Mesendoderm (in vitro differentiated cells): ENCODE results near the gene GARIN5B.
A peak's percentile ranks its signal among the peaks of the same experiment; 100 is the strongest.

Experiments
- DNase-seq: peaks from one replicate; pipeline ENCODE4 v3.0.0; 2013
- H2AK5ac ChIP-seq: 2 replicates; pipeline ENCODE4 v1.6.1; 2013; ENCODE audit warnings: low read length, inconsistent platforms
- H2BK120ac ChIP-seq: 2 replicates; pipeline ENCODE4 v1.6.1; 2013; ENCODE audit warnings: low read depth, mild to moderate bottlenecking, low read length, moderate library complexity, mixed read lengths
- H2BK15ac ChIP-seq: replicated peaks from 2 replicates; pipeline ENCODE4 v1.6.1; 2013; ENCODE audit warnings: low read depth, mild to moderate bottlenecking, moderate library complexity
- H2BK5ac ChIP-seq: 2 replicates; pipeline ENCODE4 v1.6.1; 2013; ENCODE audit warnings: low read length, inconsistent platforms
- H3K18ac ChIP-seq: 2 replicates; pipeline ENCODE4 v1.6.1; 2013; ENCODE audit warnings: mild to moderate bottlenecking, low read length, mixed read lengths
- H3K23ac ChIP-seq: one replicate; pipeline ENCODE4 v1.6.1; 2013; ENCODE audit warnings: low read length
- H3K27ac ChIP-seq: 2 replicates; pipeline ENCODE4 v1.5.1; 2013; ENCODE audit warnings: low read depth, mild to moderate bottlenecking, inconsistent platforms, low read length, moderate library complexity
- H3K27me3 ChIP-seq: 2 replicates; pipeline ENCODE4 v1.6.1; 2013; ENCODE audit warnings: low read length, control low read depth, mild to moderate bottlenecking, inconsistent platforms; ENCODE audit not compliant: insufficient read depth, poor library complexity
- H3K36me3 ChIP-seq: 2 replicates; pipeline ENCODE4 v1.6.1; 2013; ENCODE audit warnings: low read length, inconsistent platforms; ENCODE audit not compliant: control insufficient read depth, insufficient read depth
- H3K4ac ChIP-seq: one replicate; pipeline ENCODE4 v1.6.1; 2013; ENCODE audit warnings: low read depth, mild to moderate bottlenecking, low read length, moderate library complexity
- H3K4me1 ChIP-seq: 2 replicates; pipeline ENCODE4 v1.6.1; 2013; ENCODE audit warnings: low read depth, low read length, inconsistent platforms; ENCODE audit not compliant: control insufficient read depth
- H3K4me2 ChIP-seq: 2 replicates; pipeline ENCODE4 v1.6.1; 2013; ENCODE audit warnings: low read length
- H3K4me3 ChIP-seq: 2 replicates; pipeline ENCODE4 v1.5.1; 2013; ENCODE audit warnings: mild to moderate bottlenecking, low read length
- H3K56ac ChIP-seq: one replicate; pipeline ENCODE4 v1.6.1; 2013; ENCODE audit warnings: low read length
- H3K79me1 ChIP-seq: 2 replicates; pipeline ENCODE4 v1.6.1; 2013; ENCODE audit warnings: low read length, inconsistent platforms
- H3K79me2 ChIP-seq: 2 replicates; pipeline ENCODE4 v1.6.1; 2013; ENCODE audit warnings: mild to moderate bottlenecking, low read length; ENCODE audit not compliant: control insufficient read depth, insufficient read depth
- H3K9ac ChIP-seq: 2 replicates; pipeline ENCODE4 v1.6.1; 2013; ENCODE audit warnings: low read length, inconsistent platforms
- H4K5ac ChIP-seq: one replicate; pipeline ENCODE4 v1.6.1; 2013; ENCODE audit warnings: low read length
- H4K8ac ChIP-seq: one replicate; pipeline ENCODE4 v1.6.1; 2013; ENCODE audit warnings: low read depth, mild to moderate bottlenecking, control low read depth, low read length, moderate library complexity
- WGBS: extraction: QIAGEN DNeasy Blood & Tissue Kit; methylation state at CpG from one replicate; pipeline ENCODE4 v1.1.7; 2013; ENCODE audit warnings: low lambda C conversion rate, missing lambda C conversion rate; ENCODE audit not compliant: insufficient coverage; ENCODE audit errors: extremely low coverage; 5-methylcytosine and 5-hydroxymethylcytosine counted together

GARIN5B gene

DNA sequence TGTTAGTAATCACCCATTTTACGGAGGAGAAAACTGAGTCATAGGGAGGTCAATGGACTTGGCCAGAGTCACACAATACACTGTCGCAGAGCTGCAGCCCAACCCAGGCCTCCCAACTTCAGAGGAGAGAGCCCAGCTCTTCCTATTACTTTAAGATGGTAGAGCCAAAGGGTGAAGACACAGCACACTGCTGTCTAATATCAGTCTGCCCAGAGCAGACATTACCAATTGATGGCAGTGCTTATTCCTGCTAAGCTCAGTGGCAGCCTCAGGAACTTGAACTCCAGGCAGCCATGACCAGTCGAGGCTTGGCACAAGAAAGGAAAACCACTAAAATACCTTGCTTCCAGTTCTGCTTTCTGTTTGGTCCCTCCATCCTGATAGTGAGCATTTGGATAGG lies 56.3 kb downstream of the GARIN5B start:
- Histone ChIP-seq H4K8ac (no peak overlapping the region), H3K4ac (no peak overlapping the region), H3K27ac (no peak overlapping the region), H2BK120ac (no peak overlapping the region), H2BK5ac (no peak overlapping the region), H3K27me3 (no peaks in the 10 kb centered on the region), H3K79me1 (no peaks in the 10 kb centered on the region), H2AK5ac (no peak overlapping the region), H3K56ac (no peak overlapping the region), H3K79me2 (no peaks in the 10 kb centered on the region), H3K4me1 (no peaks in the 10 kb centered on the region), H3K4me2 (no peak overlapping the region), H3K36me3 (peaks cover 11% of the 10 kb centered on the region), H2BK15ac (no peak overlapping the region), H4K5ac (no peak overlapping the region), H3K9ac (no peak overlapping the region), H3K18ac (no peak overlapping the region), H3K23ac (no peak overlapping the region), H3K4me3 (no peak overlapping the region)
- no peak for DNase-seq
- no CpG with 5 or more reads among the region's 3 CpGs for WGBS

DNA sequence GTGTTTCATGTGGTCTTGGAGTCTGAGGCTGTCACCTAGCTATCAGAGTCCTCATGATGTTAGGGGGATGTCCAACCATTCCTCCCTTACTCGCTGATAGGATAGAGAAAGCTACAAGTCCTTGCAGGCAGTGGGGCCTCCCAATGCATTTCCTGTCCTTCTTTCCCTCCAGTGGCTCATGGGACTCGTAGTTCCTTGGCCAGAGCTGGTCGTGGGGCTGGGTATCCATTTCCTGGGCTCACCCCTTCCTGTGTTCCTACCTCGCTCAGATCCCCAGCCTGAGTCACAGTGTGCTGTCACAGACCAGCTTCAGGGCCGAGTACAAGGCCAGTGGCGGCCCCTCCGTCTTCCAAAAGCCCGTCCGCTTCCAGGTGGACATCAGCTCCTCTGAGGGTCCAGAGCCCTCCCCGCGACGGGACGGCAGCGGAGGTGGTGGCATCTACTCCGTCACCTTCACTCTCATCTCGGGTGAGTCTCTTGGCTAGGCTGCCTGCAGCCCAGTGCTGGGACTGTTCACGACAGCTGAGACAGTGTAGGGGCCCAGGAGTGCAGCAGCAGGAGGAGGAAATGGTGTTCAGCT lies 57.0 kb downstream of the GARIN5B start:
- Histone ChIP-seq H4K5ac (no peak overlapping the region), H3K23ac (no peak overlapping the region), H3K56ac (no peak overlapping the region), H3K27ac (no peak overlapping the region), H3K4me2 (no peak overlapping the region), H4K8ac (no peak overlapping the region), H3K36me3 (peaks cover 11% of the 10 kb centered on the region), H3K79me2 (no peaks in the 10 kb centered on the region), H2AK5ac (no peak overlapping the region), H3K4ac (no peak overlapping the region), H2BK15ac (no peak overlapping the region), H2BK5ac (no peak overlapping the region), H3K4me3 (no peak overlapping the region), H3K4me1 (peaks cover 2% of the 10 kb centered on the region), H3K27me3 (no peaks in the 10 kb centered on the region), H3K79me1 (no peaks in the 10 kb centered on the region), H3K18ac (no peak overlapping the region), H3K9ac (no peak overlapping the region), H2BK120ac (no peak overlapping the region)
- WGBS, result no CpG with 5 or more reads among the region's 17 CpGs
- DNase-seq, result peak; percentile 53

DNA sequence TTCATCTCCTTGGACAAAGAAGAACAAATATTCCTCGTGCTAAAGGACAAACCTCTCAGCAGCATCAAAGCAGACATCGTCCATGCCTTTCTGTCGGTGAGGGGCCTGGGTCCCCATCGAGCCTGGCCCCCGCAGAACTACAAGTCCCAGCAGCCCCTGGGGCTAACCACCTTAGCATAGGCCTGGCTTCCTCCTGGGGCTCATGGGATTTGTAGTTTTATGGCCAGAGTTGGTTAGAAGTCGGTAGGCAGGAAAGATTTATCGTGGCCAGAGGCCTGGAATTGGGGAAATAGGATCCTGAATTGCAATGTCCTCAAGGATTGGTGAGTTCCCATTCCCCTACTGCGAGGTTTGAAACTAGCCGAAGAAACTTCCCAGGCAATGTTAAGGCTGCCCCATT lies 57.6 kb downstream of the GARIN5B start:
- WGBS, result no CpG with 5 or more reads among the region's 9 CpGs
- peaks cover 11% of the 10 kb centered on the region for H3K36me3 ChIP-seq
- DNase-seq, result peak; percentile 70

DNA sequence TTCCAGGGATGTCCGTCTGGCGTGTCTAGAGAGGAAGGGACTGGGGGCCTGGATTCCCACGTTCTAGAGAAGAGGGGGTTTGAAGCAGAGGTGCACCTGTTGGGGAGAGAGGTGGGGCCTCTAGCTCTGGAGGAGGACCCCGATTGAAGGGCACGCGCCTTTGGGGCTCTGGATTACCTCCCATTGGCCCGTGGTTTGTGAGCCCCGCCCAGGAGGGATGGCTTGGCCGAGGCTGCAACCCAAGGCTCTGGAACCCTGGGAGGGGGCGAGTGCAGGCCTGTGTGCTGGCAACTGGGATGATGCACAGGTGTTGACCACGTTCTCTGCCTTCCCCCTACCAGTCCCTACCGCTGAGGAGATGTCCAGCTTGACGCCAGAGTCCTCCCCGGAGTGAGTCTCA lies 58.1 kb downstream of the GARIN5B start:
- peaks cover 11% of the 10 kb centered on the region for H3K36me3 ChIP-seq

More for the DNA sequence above, 57.6 kb downstream of the GARIN5B start:
- Histone ChIP-seq H2BK15ac (no peak overlapping the region), H3K9ac (no peak overlapping the region), H4K5ac (no peak overlapping the region), H3K4ac (no peak overlapping the region), H2BK120ac (no peak overlapping the region), H3K79me2 (no peaks in the 10 kb centered on the region), H3K18ac (no peak overlapping the region), H3K4me1 (peaks cover 2% of the 10 kb centered on the region), H3K56ac (no peak overlapping the region), H3K27me3 (no peaks in the 10 kb centered on the region), H3K79me1 (no peaks in the 10 kb centered on the region), H4K8ac (no peak overlapping the region), H3K4me3 (no peak overlapping the region), H3K4me2 (no peak overlapping the region), H3K23ac (no peak overlapping the region), H2BK5ac (no peak overlapping the region), H2AK5ac (no peak overlapping the region), H3K27ac (no peak overlapping the region)

More for the DNA sequence above, 58.1 kb downstream of the GARIN5B start:
- Histone ChIP-seq H3K4me1 (peaks cover 2% of the 10 kb centered on the region), H2BK15ac (no peak overlapping the region), H4K5ac (no peak overlapping the region), H2AK5ac (no peak overlapping the region), H2BK5ac (no peak overlapping the region), H3K79me2 (no peaks in the 10 kb centered on the region), H3K9ac (no peak overlapping the region), H3K4me2 (no peak overlapping the region), H3K27ac (no peak overlapping the region), H3K56ac (no peak overlapping the region), H3K23ac (no peak overlapping the region), H3K18ac (no peak overlapping the region), H3K27me3 (no peaks in the 10 kb centered on the region), H2BK120ac (no peak overlapping the region), H3K4ac (no peak overlapping the region), H4K8ac (no peak overlapping the region), H3K4me3 (no peak overlapping the region), H3K79me1 (no peaks in the 10 kb centered on the region)
- no CpG with 5 or more reads among the region's 14 CpGs for WGBS
- DNase-seq, result no peak
